HEK293T (cell line): ENCODE results near the gene HTR3A.

Experiments
- ARNT ChIP-seq: fragments of 450-650 bp; IDR thresholded peaks from 2 replicates; pipeline ENCODE4 v1.6.1; 2017; ENCODE audit warnings: mild to moderate bottlenecking
- BHLHE40 ChIP-seq: fragments of 450-650 bp; IDR thresholded peaks from 2 replicates; pipeline ENCODE4 v1.6.1; 2016; ENCODE audit warnings: mild to moderate bottlenecking, moderate library complexity, borderline replicate concordance
- ELF4 ChIP-seq: fragments of 450-650 bp; IDR thresholded peaks from 2 replicates; pipeline ENCODE4 v1.6.1; 2017; ENCODE audit warnings: antibody characterized with exemption
- FOXA1 ChIP-seq: fragments of 450-650 bp; IDR thresholded peaks from 2 replicates; pipeline ENCODE4 v1.6.1; 2016; ENCODE audit warnings: mild to moderate bottlenecking
- FOXK2 ChIP-seq: fragments of 450-650 bp; IDR thresholded peaks from 2 replicates; pipeline ENCODE4 v1.6.1; 2016; ENCODE audit warnings: mild to moderate bottlenecking
- FOXM1 ChIP-seq: fragments of 450-650 bp; IDR thresholded peaks from 2 replicates; pipeline ENCODE4 v1.6.1; 2017; ENCODE audit warnings: mild to moderate bottlenecking, borderline replicate concordance
- L3MBTL2 ChIP-seq: fragments of 450-650 bp; conservative IDR thresholded peaks from 2 replicates; pipeline ENCODE4 v1.6.1; 2016; ENCODE audit warnings: mild to moderate bottlenecking
- LEF1 ChIP-seq: fragments of 450-650 bp; IDR thresholded peaks from 2 replicates; pipeline ENCODE4 v1.6.1; 2017; ENCODE audit warnings: mild to moderate bottlenecking, borderline replicate concordance
- PKNOX1 ChIP-seq: fragments of 450-650 bp; IDR thresholded peaks from 2 replicates; pipeline ENCODE4 v1.6.1; 2016
- SP1 ChIP-seq: fragments of 450-650 bp; IDR thresholded peaks from 2 replicates; pipeline ENCODE4 v1.6.1; 2017
- SUZ12 ChIP-seq: fragments of 450-650 bp; IDR thresholded peaks from 2 replicates; pipeline ENCODE4 v1.6.1; 2016; ENCODE audit warnings: mild to moderate bottlenecking
- ZNF384 ChIP-seq: fragments of 450-650 bp; IDR thresholded peaks from 2 replicates; pipeline ENCODE4 v1.6.1; 2016

GRCh38 chr11:113989381-113989780 is 14.5 kb downstream of the HTR3A start:
- TF ChIP-seq FOXM1 (no peak), BHLHE40 (no peak), FOXK2 (no peak), LEF1 (no peak), SP1 (no peak), ARNT (no peak), ELF4 (no peak), ZNF384 (no peak), L3MBTL2 (no peak), PKNOX1 (no peak), FOXA1 (no peak), SUZ12 (no peak)
